Tongue (tissue), 2 donors: ENCODE measurements around the gene C10orf67. TPM values are rescaled to one million over a fixed set of nuclear protein-coding genes. Genes with fewer than 3 reads are reported as not detected.

Experiments
- DNase-seq: peaks from one replicate; pipeline ENCODE4 v3.0.0-alpha.2; 2015
- total RNA-seq: library from RNA; depleted of rRNA; stranded (reverse); fragments of >200 nt; gene quantifications from one replicate; pipeline ENCODE4 v1.2.3, GENCODE V29; 2014

Gene C10orf67
- total RNA-seq, 1 donor from 2014 or later = 0.82 TPM

- no peak for DNase-seq
These were observed 147.7 kb downstream of the C10orf67 start for GRCh38 chr10:23196915-23197314.

DNA sequence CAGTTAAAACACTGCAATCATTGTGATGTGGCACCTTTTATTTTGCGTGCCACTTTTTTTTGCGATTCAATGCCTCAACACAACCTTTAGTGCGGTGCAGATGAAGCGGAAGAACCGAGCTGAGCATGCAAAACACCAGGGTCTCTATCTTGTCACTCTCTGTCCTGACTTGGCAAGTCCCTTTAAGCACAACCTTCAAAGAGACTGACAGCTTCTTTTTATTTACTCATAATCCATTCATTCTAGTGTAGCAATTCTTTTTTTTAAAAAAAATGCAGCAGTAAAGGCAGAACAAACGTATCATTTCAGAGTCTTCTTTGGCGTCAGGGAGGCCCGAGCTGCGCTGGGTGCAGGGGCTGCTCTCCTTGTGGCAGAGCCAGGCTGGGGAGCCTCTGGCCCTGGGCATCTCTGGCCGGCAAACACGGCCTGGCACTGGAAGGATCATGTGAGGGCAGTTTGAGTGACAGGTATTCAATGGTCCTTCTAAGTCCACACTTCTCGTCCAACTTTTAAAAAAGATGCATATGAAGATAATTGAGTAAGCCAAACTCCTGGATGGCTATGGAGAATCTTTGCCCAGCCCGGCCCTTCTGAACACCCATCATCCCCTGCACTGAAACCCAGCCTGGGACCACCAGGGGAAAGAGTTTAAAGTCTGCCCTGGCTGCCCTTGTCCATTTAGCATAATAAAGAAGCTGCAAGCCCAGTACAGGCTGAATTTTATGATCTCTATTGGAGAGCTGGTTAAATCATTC lies 148.6 kb downstream of the C10orf67 start:
- no peak for DNase-seq

DNA sequence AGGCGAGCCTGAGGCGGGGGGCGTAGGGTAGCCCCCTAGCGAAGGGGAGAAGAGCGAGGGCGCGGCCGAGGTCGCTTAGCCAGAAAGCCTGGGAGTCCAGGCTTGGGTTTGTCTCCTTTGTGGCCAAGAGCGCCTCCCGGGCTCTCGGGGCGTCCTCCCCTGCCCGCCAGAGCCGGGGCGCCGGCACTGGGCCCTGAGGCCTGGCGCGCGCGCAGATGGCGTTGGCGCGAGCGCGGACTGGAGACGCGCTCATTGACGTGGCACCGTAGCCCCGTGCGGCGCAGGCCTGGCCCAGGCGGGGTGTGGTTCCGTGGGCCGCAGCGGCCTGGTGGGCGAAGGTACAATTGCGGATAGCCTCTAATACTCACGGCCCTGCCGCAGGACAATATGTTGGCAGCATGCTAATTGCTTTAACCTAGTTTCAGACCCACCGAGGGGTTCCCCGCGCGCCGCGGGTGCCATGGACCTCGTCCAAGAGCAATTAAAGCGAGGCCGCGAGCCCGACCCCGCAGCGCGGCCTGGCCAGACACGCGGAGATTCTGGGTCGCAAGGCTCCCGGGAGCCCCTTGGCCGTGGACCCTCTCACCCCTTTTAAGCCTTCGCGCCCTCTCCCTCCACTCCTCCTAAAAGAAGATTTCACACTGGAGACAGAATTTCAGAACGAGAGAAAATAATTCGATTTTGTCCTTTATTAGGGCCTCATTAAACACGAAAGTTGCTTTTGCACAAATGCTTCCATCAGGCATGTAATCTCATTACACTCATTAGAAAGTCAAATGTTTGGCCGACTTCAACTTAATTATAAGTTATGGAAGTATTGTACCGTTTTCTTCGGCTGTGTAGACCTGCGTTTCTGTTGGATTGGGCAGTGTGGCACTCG lies 149.4 kb downstream of the C10orf67 start:
- no peak for DNase-seq

DNA sequence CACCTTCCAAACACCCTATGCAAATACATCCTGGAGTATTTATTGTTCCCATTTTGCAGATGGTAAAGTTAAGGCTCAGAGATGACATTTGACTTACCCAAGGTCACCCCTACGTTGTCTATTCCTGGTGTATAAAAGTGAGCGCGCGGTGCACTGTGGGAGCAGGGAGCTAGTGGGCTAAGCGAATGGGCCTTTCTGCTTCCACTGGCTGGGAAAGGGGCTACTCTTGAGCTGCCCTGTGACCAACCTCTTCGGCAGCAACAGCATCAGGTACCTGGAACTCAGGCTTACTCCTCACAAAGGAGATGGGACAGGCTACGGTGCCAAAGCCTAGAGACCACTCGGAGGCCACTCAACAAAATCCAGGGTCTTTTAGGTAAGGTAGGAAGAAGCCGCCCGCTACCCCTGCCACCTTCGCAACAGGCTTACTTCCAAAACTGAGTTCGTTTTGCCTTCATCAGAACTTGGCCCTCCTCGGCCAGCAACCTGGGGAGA lies 150.1 kb downstream of the C10orf67 start:
- DNase-seq = no peak

DNA sequence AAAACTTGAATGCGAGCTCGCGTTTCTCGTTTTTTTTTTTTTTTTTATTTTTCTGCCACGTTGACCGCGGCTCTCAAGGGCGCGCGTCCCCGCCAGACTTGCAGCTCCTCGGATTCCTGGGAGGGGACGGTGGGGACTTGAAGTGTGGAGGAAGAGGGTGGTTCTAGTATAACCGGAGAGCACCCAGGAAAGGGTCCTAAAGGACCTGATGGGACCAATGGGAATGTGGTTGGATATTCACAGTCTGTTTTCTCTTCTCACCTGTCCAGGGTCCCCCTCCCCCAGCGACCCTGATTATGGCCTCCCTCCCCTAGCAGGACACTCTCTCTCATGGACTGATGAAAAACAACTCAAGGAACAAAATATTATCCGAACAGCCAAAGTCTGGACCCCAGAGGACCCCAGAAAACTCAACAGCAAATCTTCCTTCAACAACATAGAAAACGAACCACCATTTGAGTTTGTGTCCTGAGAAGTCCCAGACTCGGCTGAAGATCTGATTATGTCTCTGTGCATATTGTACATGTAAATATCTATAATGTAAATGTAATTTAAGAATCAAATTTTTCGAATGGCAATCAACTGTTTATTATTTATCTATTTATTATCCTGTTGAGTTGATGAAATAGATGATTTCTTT lies 151.0 kb downstream of the C10orf67 start:
- no peak for DNase-seq

GRCh38 chr10:23192712-23193434 lies 151.7 kb downstream of the C10orf67 start:
- peak; percentile 26 for DNase-seq

DNA sequence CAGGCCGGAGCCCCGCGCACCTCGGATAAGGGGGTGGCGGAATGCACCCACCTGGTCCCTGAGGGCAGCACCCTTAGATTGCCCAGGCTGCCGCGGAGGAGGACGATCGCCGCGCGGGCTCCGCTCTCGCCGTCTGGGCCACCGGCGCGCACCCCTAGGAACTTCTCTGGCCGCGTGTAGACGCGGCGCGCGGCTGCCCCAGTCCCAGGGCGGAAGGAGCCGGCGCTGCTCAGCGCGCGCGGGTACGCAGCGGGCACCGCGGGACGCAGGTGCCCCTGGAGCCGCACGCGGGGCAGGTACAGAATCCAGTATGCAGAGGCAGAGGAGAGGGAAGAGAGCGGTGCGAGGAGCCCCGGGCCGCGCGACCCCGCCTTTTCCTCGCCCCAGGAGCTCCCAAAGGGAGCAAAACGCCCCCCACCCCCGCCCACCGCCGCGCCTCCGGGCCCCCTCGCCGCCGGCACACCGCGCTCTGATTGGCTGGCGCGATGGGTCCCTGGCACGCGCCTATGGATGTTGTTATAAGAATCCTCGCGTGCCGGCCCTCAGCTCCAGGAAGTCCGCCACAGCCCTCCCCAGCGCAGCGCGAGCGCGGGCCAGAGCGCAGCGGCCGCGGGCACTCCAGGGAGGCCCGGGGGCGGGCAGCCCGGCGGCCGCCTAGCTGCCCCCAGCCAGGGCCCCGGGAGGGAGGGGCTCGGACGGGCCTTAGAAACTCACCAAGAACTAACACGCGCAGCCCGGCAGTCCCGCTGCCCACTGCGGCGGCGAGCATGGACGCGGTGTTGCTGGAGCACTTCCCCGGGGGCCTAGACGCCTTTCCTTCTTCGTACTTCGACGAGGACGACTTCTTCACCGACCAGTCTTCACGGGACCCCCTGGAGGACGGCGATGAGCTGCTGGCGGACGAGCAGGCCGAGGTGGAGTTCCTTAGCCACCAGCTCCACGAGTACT lies 152.6 kb downstream of the C10orf67 start, which contains the start of gene PTF1A:
Gene PTF1A (plus strand): TSS at position 549 of the 948 bp plus-strand sequence. CDS start 219 bp downstream, at position 768.
- no peak for DNase-seq

DNA sequence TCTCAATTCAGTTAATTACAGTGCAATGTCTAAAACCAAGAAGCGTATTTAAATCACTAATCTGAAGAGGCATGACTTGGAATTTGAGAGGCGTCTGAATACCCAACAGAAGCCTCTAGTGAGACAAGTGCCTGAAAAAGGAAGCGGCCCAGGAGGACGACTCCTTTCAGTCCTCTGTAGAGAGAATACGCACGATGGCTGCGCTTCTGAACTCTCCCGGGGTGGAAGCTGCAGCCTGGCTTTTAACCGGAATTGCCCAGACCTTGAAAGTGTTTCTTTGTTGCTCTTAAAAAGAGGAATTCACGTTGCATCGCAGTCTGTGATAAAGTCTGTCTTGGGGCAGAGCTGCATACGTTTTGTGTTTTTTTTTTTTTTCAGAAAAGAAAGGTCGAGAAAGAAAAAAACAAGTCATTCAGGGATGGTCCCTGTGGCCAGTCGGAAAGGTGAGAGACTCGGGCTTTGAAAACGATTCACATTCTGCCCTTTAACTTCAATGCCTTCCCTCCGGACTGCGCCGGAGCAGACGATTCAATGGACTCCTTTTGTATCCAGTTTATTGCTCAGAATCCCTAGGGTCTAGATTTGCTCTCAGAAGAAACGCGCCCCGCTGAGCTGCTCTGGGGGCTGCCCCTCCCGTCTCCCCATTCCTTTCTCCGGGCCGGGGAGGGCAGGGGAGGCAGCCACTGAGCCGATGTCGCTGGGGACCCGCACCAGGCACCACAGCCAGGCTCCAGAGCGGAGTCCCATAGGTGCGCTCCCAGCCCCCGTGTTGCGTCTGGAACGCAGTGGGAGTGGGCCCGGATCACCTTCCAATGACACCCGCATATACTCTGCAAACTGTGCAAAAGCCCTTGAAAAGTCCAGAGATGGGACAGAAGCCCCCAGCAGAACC lies 153.5 kb downstream of the C10orf67 start:
- DNase-seq = no peak

DNA sequence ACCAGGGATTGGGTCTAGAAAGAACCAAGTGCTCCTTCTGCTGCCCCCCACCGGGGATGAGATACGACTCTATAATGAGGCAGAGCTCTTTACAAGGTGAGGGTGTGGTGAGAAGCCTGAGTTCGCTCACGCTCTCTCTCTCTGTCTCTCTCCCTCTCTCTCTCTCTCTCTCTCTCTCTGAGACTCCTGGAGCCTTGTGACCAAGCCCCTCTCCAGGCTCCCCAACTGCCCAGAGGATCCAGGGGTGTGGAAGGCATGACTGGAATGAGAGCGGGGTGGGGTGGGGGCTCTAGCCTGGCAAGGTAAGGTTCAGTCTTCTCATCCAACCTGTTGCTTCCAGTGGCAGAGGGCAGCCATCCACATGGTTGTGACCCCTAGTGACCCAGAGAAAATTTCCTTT lies 155.6 kb downstream of the C10orf67 start:
- no peak for DNase-seq

GRCh38 chr10:23187155-23187554 lies 157.4 kb downstream of the C10orf67 start:
- DNase-seq = no peak

DNA sequence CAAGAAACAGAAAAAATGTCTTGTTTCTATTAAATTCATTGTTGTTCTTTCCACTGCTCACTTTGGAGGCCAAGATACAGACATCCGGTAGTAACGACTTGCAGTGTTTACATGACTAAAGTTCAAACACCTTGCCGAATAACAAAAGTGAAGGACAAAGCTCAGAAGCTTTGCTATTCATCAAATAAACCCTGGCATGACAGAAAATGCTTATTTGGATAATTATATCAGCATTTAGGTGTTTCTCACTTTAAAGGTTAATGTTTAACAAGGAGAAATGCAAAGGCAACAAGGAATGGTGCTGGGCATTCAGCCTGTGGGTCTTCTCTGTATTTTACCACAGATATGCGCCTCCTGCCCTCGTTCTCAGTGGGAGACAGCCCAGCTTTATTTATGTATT lies 157.9 kb downstream of the C10orf67 start:
- DNase-seq = no peak

DNA sequence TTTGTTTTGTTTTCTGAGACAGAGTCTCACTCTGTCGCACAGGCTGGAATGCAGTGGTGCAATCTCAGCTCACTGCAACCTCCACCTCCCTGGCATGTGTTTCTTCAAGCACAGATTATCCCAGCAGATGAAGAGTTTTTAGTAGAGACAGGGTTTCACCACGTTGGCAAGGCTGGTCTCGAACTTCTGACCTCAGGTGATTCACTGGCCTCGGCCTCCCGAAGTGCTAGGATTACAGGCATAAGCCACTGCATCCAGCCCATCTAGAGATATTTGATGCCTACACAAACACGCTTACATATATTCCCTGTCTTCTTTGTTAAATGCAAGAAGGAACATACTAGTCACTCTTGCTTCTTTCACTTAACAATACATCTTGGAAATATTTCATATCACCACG lies 158.4 kb downstream of the C10orf67 start:
- no peak for DNase-seq

GRCh38 chr10:23174977-23175512 lies 169.6 kb downstream of the C10orf67 start:
- no peak for DNase-seq

- DNase-seq = no peak
These were observed 170.3 kb downstream of the C10orf67 start for GRCh38 chr10:23174074-23174976.

GRCh38 chr10:23173214-23174073 lies 171.2 kb downstream of the C10orf67 start:
- no peak for DNase-seq

DNA sequence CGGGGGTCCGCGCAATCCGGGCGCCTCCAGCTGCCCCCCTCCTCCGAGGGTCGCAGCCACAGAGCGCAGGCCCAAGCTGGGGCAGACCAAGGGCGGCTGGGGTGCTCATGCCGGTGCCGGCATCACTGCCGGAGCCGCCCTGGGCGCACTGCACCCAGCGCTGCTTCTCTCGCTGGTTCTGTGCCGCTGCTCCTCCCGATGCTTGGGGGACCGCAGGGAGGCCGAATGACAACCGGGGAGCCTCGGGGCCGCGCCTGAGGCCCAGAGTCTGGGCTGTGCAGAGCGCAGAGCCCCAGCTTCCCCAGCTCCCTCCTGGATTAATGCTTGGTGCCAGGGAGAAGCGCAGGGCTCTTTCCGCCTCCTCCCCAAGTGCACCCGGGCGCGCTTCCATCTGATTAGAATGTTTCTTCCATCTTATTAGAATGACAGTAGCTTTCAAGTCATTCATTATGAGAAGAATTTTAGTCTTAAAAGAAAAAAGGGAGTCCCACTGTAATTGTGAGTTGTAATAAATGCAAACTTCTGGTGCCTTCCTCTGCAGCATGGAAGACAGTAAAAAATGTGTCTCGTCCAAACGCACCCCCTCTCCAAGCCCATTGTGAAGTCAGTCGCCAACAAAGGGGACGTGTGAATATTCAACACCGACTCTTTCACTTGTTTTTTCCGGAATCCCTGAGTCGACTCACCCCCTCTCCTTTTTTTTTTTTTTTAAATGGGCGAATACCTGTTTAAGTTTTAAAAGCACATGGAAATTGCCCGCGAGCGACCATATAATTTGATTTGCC lies 172.0 kb downstream of the C10orf67 start:
- no peak for DNase-seq
